ENCODE measurements around the gene NTSR1. TPM values are rescaled to one million over a fixed set of nuclear protein-coding genes. Genes with fewer than 3 reads are reported as not detected.
A peak's percentile ranks its signal among the peaks of the same experiment; 100 is the strongest.

The NTSR1 gene
- total and polyA plus RNA-seq, 2 of the 13 experiments (the other 11 are each of a cell fraction or from before 2014, with no cell fraction given): 0.09 to 0.12 TPM

GRCh38 chr20:62808211-62808865 is 99.7 kb downstream of the NTSR1 start (continued):
- TF ChIP-seq ATF5 (CRISPR knock-in tag; IDR thresholded peaks at IDR 0.05; ENCODE audit: low read depth) (no peak), LCORL (IDR thresholded peaks at IDR 0.05) (no peak), LCORL (CRISPR knock-in tag; IDR thresholded peaks at IDR 0.05) (peak; percentile 81), HNRNPL (IDR thresholded peaks at IDR 0.05; ENCODE audit: low read depth, low read length) (peak; percentile 86), CC2D1A (CRISPR knock-in tag; IDR thresholded peaks at IDR 0.05) (no peak), ZNF629 (CRISPR knock-in tag; conservative IDR thresholded peaks at IDR 0.05) (no peak), TOPORS (CRISPR knock-in tag; IDR thresholded peaks at IDR 0.05) (no peak), ZBTB3 (CRISPR knock-in tag; IDR thresholded peaks at IDR 0.05; ENCODE audit: borderline replicate concordance, low read depth) (no peak), MBNL3 (CRISPR knock-in tag; conservative IDR thresholded peaks at IDR 0.05) (no peak), KLF16 (CRISPR knock-in tag; IDR thresholded peaks at IDR 0.05) (no peak), SRSF9 (IDR thresholded peaks at IDR 0.05; ENCODE audit: borderline replicate concordance, insufficient read depth, low read depth, low read length, poor library complexity, severe bottlenecking) (no peak), ZNF292 (CRISPR knock-in tag; IDR thresholded peaks at IDR 0.05; ENCODE audit: borderline replicate concordance, low read depth) (no peak), CTCF (CRISPR knock-in tag; IDR thresholded peaks at IDR 0.05) (peak; percentile 95), SETDB1 (CRISPR knock-in tag; IDR thresholded peaks at IDR 0.05; ENCODE audit: borderline replicate concordance) (no peak), ZNF335 (CRISPR knock-in tag; IDR thresholded peaks at IDR 0.05) (no peak), SP4 (CRISPR knock-in tag; IDR thresholded peaks at IDR 0.05) (no peak; the same call in 1 of the 2 replicates)
- TF ChIP-seq, protein P1, sequence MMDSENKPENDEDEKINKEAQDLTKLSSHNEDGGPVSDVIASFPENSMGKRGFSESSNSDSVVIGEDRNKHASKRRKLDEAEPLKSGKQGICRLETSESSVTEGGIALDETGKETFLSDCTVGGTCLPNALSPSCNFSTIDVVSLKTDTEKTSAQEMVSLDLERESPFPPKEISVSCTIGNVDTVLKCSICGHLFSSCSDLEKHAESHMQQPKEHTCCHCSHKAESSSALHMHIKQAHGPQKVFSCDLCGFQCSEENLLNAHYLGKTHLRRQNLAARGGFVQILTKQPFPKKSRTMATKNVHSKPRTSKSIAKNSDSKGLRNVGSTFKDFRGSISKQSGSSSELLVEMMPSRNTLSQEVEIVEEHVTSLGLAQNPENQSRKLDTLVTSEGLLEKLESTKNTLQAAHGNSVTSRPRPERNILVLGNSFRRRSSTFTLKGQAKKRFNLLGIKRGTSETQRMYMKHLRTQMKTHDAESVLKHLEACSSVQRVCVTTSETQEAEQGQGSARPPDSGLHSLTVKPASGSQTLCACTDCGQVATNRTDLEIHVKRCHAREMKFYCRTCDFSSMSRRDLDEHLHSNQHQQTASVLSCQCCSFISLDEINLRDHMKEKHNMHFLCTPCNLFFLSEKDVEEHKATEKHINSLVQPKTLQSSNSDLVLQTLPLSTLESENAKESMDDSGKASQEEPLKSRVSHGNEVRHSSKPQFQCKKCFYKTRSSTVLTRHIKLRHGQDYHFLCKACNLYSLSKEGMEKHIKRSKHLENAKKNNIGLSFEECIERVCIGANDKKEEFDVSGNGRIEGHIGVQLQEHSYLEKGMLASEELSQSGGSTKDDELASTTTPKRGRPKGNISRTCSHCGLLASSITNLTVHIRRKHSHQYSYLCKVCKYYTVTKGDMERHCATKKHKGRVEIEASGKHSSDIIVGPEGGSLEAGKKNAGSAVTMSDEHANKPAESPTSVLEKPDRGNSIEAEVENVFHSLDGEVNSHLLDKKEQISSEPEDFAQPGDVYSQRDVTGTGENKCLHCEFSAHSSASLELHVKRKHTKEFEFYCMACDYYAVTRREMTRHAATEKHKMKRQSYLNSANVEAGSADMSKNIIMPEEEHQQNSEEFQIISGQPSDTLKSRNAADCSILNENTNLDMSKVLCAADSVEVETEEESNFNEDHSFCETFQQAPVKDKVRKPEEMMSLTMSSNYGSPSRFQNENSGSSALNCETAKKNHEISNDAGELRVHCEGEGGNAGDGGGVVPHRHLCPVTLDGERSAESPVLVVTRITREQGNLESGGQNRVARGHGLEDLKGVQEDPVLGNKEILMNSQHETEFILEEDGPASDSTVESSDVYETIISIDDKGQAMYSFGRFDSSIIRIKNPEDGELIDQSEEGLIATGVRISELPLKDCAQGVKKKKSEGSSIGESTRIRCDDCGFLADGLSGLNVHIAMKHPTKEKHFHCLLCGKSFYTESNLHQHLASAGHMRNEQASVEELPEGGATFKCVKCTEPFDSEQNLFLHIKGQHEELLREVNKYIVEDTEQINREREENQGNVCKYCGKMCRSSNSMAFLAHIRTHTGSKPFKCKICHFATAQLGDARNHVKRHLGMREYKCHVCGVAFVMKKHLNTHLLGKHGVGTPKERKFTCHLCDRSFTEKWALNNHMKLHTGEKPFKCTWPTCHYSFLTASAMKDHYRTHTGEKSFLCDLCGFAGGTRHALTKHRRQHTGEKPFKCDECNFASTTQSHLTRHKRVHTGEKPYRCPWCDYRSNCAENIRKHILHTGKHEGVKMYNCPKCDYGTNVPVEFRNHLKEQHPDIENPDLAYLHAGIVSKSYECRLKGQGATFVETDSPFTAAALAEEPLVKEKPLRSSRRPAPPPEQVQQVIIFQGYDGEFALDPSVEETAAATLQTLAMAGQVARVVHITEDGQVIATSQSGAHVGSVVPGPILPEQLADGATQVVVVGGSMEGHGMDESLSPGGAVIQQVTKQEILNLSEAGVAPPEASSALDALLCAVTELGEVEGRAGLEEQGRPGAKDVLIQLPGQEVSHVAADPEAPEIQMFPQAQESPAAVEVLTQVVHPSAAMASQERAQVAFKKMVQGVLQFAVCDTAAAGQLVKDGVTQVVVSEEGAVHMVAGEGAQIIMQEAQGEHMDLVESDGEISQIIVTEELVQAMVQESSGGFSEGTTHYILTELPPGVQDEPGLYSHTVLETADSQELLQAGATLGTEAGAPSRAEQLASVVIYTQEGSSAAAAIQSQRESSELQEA (CRISPR knock-in tag; IDR thresholded peaks at IDR 0.05; ENCODE audit: not compliant biosample characterization): no peak
- TF ChIP-seq, protein P2, sequence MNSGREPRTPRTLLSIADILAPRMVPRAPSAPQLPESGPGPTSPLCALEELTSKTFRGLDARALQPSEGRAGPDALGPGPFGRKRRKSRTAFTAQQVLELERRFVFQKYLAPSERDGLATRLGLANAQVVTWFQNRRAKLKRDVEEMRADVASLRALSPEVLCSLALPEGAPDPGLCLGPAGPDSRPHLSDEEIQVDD (CRISPR knock-in tag; IDR thresholded peaks at IDR 0.05; ENCODE audit: borderline replicate concordance): no peak
